Measurements from ENCODE around the gene OLFM3. TPM values are rescaled to one million over a fixed set of nuclear protein-coding genes. Genes with fewer than 3 reads are reported as not detected.

Gene OLFM3
- polyA plus RNA-seq, 5 donors = 1.5 to 6.5 (median 3.2) TPM

- DNase-seq = no peak
These were observed 143.8 kb downstream of the OLFM3 start for GRCh38 chr1:101852936-101853335.

- no peak for DNase-seq
These were observed 147.4 kb downstream of the OLFM3 start for GRCh38 chr1:101849356-101849755.

GRCh38 chr1:101847626-101848025, 149.1 kb downstream of the OLFM3 start:
- no peak for DNase-seq

- DNase-seq = no peak
These were observed 149.9 kb downstream of the OLFM3 start for GRCh38 chr1:101846820-101847219.

- DNase-seq = no peak
These were observed 153.6 kb downstream of the OLFM3 start for GRCh38 chr1:101843160-101843559.

- DNase-seq = no peak
These were observed 154.9 kb downstream of the OLFM3 start for GRCh38 chr1:101841824-101842223.

GRCh38 chr1:101835988-101836387, 160.7 kb downstream of the OLFM3 start:
- no peak for DNase-seq

GRCh38 chr1:101833312-101833711, 163.4 kb downstream of the OLFM3 start:
- DNase-seq = no peak

GRCh38 chr1:101826416-101826815, 170.3 kb downstream of the OLFM3 start:
- DNase-seq = no peak

- DNase-seq = peak; percentile 15 to 42
These were observed 176.7 kb downstream of the OLFM3 start for GRCh38 chr1:101820071-101820470.

- no peak for DNase-seq
These were observed 180.5 kb downstream of the OLFM3 start for GRCh38 chr1:101816262-101816661.

GRCh38 chr1:101798417-101798816, 198.3 kb downstream of the OLFM3 start:
- no peak for DNase-seq

- DNase-seq = peak; percentile 24 to 26
These were observed 199.0 kb downstream of the OLFM3 start for GRCh38 chr1:101797722-101798121.

GRCh38 chr1:101781201-101781831, 215.4 kb downstream of the OLFM3 start:
- DNase-seq = peak; percentile 66 to 68

- DNase-seq = no peak
These were observed 227.2 kb downstream of the OLFM3 start for GRCh38 chr1:101769520-101769919.

GRCh38 chr1:101757985-101758384, 238.7 kb downstream of the OLFM3 start:
- DNase-seq = no peak

- DNase-seq = no peak
These were observed 240.3 kb downstream of the OLFM3 start for GRCh38 chr1:101756411-101756810.

Measured in right lung (tissue), 5 donors.